ENCODE results near the gene SSX2B.
"Not testable (repeated sequence)": the region's sequence is repeated elsewhere in the genome, so short reads cannot be mapped to it uniquely, and the experiment has no call there.

Gene SSX2B, protein sequence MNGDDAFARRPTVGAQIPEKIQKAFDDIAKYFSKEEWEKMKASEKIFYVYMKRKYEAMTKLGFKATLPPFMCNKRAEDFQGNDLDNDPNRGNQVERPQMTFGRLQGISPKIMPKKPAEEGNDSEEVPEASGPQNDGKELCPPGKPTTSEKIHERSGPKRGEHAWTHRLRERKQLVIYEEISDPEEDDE

GRCh38 chrX:52750952-52751351 lies at the start of gene SSX2B:
TSS of gene SSX2B (plus strand) at chrX:52751252. CDS start at chrX:52752681, 1,429 bp downstream.
- in situ Hi-C loops (cut with HindIII; ENCODE audit: low pct_unique_long_range_greater_than_20kb, low sequenced_read_pairs); DNase-seq (ENCODE audit: low read depth in 1 of 2, low spot score in 1 of 2): not testable (repeated sequence)

GRCh38 chrX:52707078-52707477 lies 44.0 kb upstream of the SSX2B start, which contains the start of gene SSX2:
TSS of gene SSX2 (minus strand) at chrX:52707178. CDS start at chrX:52705749, 1,429 bp downstream.
- DNase-seq (ENCODE audit: low read depth in 1 of 2, low spot score in 1 of 2); in situ Hi-C loops (cut with HindIII; ENCODE audit: low pct_unique_long_range_greater_than_20kb, low sequenced_read_pairs): not testable (repeated sequence)

GRCh38 chrX:52765983-52766382 lies 14.9 kb downstream of the SSX2B start:
- DNase-seq (ENCODE audit: low read depth in 1 of 2, low spot score in 1 of 2); in situ Hi-C loops (cut with HindIII; ENCODE audit: low pct_unique_long_range_greater_than_20kb, low sequenced_read_pairs): not testable (repeated sequence)

DNA sequence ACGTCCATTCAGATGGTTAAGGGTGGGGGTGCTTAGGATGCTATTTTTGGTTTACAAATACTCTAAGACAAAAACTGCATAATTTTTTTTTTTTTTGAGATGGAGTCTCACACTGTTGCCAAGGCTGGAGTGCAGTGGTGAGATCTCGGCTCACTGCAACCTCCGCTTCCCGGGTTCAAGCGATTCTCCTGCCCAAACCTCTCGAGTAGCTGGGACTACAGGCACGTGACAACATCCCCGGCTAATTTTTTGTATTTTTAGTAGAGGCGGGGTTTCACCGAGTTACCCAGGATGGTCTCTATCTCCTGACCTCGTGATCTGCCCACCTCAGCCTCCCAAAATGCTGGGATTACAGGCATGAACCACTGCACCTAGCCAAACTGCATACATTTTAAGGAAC lies 22.5 kb downstream of the SSX2B start:
- DNase-seq (ENCODE audit: low read depth in 1 of 2, low spot score in 1 of 2); in situ Hi-C loops (cut with HindIII; ENCODE audit: low pct_unique_long_range_greater_than_20kb, low sequenced_read_pairs): not testable (repeated sequence)

DNA sequence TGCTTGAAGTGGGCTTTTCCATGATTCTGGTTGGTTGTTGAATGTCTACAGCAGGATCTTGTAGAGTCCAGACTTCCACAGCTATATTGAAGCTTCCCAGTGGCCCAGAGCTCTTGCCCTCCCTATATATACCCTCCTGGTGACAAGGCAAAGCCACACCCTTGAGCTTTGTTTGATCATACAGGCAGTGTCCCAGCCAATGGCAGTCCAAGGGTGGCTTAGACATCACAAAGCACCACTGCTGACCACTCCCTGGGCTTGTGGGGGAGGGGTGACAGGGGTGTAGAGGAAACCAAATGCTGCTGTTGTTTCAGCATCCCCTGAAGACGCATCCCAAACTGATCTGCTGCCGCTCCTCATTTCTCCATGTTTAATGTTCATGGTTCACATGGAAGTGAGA lies 46.3 kb downstream of the SSX2B start, which contains the start of gene SPANXN5:
Gene SPANXN5 (minus strand): TSS at position 101 of the 400 bp plus-strand sequence. CDS start 79 bp downstream, at position 22.
- in situ Hi-C loops (cut with HindIII; ENCODE audit: low pct_unique_long_range_greater_than_20kb, low sequenced_read_pairs); DNase-seq (ENCODE audit: low read depth in 1 of 2, low spot score in 1 of 2): not testable (repeated sequence)

- DNase-seq (ENCODE audit: low read depth in 1 of 2, low spot score in 1 of 2); in situ Hi-C loops (cut with HindIII; ENCODE audit: low pct_unique_long_range_greater_than_20kb, low sequenced_read_pairs): not testable (repeated sequence)
Measured at GRCh38 chrX:52804876-52805275, 53.8 kb downstream of the SSX2B start.
